GM21526 (cell line): Measurements from ENCODE around the gene IGFBP6.

Experiments used
- ATAC-seq: cut with Tn5 transposase; IDR thresholded peaks from one replicate; pipeline ENCODE4 v1.9.1; 2021; ENCODE audit warnings: moderate library complexity; ENCODE audit not compliant: unreplicated experiment, low FRiP score

The IGFBP6 gene

DNA sequence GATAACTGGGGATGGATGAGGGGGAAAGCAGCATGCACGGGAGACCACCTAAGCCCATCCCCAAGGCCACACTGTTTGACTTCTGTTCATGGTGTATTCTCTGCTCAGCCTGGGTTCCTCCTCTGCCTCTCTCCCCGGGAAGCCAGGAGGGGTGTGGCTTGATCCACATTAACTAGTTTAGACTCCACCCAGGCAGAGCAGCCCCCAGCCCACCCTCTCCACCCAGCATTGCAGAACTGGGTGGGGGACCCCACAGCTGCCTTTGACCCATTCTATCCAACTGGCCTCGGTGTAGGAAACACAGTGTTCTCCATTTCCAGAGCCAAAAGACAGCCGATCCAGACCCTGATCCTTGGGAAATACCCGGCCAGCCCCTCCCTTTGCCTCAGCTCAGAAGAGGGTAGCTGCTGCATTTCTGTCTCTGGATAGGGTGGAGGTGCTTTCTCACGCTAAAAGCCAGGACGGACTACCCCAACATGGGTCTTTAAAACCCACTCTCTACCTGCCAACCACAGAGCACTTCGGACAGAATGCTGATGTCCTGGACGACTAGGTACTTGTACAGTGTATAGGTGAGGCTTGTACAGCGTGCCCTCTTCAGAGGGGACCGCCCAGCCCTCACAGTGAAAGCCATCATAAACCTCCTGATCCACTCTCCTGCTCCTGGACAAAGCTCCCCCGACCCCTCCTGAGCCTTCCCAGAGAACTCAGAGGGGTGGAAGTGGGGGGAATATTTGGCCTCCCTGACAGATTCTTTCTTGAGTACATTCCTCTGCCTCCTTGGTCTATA, 27.7 kb upstream of the IGFBP6 start:
- no peak for ATAC-seq

DNA sequence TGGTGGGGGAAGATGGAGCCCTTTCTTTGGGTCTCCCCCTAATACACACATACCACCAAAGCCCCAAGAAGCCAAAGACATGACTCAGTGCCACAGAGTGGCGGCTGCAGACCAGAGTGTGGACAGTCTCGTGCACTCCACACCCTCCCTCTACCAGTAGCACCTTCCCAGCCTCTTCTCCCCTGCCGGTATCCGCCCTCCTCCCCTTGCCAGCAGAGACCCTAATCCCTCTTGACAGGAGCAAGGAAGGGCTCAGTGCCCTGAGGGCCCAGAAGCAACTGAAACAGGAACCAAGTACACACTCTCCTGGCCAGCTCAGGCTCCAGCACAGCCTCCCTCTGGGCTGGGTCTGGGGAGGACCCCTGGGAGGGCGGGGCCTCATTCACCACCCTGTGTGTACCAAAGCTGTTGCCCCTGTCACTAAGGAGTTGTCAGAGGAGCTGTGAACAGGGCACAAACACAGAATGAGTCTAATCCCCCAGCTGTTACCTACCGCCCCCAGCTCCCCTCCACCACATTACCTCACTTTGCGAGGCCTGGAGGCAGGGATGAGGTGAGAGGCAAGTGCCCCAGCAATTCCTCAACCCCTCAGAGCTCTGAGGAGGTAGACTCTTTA, 26.5 kb upstream of the IGFBP6 start:
- ATAC-seq = no peak

DNA sequence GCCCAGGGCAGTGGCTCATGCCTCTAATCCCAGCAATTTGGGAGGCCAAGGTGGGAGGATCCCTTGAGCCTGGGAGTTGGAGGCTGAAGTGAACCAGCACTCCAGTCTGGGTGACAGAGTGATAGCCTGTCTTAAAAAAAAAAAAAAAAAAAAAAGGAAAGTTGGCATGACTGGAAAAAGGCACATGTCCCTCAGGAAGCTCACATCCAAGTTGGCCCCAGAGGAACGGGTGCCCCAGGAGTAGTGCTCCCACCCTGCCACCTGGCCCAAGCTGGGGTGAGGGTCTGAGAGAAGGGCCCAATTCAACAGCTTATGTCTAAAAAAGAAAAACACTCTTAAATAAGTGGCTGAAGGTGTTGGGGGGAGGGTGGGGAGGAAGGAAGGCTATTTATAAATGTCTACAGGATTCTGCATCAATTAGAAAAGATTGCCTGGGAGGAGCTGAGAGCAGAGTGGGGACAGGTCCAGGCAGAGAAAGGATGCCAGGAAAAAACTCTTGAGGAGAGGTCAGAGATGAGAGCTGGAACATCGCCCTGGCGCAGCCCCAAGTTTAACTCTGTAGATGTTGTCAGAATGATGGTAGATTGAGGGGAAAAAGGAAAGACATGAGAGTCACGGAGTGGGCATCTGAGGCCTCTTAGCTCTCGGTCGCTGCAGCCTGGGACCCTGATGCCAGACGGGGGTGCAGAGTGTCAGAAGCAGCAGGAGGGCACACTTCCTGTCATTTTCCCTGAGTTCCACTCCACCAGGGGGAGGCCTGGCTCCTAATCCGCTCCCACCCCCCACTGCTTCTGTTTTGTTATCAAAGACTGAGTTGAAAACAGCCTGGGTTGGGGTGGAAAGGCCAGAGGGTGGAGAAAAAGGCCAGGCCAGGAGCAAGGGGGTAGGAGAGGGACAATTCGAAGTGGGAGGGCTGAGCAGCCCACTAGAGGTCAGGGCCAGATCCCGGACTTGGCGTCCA, 25.6 kb upstream of the IGFBP6 start:
- no peak for ATAC-seq

DNA sequence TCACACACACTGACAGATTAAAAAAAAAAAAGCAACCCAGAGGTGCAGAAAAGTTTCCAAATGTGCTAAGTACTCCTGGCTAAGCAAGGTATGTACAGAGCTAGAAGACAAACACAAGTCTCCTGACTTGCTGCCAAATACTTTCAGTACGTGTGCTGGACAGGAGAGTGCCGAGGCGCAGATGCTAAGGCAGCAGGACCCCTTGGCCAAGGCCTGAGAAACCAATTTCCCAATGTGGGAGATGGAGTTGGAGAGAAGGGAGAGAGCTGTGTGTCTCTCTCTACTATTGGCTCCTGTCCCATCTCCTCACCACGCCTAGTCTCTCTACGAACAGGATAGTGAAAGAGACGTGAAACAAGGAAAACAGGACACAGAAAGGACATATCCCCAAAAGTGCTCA, 23.6 kb upstream of the IGFBP6 start:
- no peak for ATAC-seq

DNA sequence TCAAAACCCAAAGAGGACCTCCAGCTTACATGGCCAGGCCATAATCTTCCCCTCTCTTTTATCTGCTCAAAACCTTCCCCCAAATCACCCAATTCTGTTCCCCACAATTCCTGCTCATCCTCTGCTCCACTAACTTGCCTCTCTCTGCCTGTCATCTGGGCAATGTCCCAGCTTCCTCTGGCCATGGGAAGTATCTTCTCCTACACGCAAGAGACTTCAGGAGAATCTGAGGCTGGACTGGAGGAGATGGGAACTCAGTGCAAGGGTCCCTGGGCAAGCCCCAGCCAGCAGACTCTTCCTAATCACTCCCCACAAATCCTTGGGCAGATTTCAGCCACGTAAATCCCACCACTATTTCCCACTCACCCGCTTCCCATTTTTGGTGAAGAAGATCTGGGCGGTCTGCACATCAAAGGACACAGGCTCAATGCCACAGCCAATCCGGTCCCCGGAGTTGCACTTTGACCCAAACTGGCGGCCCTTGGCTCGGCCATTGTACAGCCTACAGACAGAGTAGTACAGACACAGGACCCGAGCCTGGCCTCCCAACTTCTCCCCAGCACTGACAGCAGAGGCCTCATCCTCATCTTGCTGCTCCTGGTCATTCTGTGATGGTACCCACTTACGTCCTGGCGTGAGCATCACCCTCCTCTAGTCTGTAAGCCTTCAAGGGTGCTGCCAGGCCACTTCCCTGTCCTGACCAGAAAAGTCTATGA, 23.0 kb upstream of the IGFBP6 start:
- no peak for ATAC-seq

DNA sequence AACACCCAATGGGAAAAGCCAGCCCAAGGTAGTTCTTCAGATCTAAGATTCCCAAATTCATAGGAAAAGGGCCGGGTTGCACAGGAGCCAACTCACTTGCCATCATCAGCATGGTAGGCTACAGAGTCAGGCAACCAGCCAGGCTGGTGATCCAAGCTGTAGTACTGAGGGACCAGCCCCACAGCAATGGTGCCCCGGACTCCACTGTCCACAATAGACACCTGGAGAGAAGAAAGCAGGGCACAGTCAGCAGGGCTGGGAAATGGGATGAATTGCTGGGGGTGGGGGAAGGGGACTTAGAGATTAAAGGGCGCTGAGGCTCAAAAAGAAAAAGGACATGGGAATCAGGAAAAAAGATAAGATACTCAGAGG, 22.5 kb upstream of the IGFBP6 start:
- ATAC-seq = no peak

DNA sequence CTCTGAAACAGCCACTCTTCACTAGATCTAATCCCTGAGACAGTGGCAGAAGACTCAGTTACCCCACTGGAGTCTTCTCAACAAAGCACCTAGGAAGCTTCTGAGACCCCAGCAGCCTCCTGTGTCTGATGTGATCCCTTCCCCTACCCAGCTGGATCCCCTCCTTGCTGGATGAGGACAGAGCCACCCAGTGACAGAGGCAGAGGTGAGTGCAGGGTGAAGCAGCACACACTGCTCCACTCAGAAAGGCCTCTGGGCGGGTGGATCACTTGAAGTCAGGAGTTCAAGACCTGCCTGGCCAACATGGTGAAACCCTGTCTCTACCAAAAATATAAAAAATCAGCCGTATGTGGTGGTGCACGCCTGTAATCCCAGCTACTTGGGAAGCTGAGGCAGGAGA, 21.0 kb upstream of the IGFBP6 start:
- no peak for ATAC-seq

DNA sequence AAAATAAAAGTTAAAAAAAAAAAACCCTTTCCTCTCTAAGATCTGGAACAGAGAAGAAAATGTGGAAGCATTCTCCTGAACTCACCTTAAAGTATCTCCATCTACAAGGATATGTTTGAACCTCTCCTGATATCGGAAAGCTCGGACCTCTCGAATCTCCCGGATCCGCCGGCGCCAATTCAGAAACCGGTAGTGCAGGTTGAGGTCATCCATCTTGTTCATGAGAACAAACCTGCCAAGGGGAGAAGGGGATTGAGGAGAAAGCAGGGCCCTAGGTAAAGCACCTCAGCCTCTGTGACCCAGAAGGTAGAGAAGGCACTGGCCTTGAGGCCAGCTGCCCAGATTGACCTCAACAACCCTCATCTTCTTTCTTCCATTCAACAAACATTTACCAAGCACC, 20.4 kb upstream of the IGFBP6 start:
- ATAC-seq = no peak

DNA sequence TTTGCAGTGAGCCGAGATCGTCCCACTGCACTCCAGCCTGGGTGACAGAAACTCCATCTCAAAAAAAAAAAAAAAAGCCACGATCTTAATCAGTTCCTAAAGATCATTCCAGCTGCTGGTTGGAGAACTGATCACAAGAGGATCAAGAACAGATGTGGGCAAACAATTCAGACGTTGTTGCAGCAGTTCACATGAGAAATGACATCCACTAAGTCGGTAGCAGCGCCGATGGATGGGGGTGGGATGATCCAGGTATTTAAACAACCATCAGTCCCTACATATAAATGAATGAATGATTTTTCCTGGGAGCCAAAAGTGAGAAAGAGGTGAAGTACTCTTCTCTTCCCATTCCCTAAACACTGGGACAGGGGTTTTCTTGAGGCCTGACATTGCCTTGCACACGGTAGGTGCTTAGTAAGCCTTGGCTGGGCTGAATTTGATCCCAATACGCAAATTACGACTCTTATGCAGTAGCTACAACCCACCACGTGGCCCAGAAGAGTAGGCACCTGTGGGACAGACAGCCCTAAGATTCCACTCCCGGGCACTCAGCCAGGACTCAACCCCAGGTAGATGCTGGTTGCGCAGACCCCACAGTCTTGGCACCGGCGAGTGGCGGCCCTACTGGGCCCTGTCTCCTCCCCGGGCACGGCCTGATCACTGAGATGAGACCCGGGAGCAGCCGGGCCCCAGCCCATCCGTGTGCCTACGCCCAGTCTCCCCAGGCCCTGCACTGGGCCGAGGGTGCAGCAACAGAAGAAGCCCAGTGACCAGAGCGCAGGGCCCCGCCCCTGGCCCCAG, 18.8 kb upstream of the IGFBP6 start:
- peak; percentile 25 for ATAC-seq

DNA sequence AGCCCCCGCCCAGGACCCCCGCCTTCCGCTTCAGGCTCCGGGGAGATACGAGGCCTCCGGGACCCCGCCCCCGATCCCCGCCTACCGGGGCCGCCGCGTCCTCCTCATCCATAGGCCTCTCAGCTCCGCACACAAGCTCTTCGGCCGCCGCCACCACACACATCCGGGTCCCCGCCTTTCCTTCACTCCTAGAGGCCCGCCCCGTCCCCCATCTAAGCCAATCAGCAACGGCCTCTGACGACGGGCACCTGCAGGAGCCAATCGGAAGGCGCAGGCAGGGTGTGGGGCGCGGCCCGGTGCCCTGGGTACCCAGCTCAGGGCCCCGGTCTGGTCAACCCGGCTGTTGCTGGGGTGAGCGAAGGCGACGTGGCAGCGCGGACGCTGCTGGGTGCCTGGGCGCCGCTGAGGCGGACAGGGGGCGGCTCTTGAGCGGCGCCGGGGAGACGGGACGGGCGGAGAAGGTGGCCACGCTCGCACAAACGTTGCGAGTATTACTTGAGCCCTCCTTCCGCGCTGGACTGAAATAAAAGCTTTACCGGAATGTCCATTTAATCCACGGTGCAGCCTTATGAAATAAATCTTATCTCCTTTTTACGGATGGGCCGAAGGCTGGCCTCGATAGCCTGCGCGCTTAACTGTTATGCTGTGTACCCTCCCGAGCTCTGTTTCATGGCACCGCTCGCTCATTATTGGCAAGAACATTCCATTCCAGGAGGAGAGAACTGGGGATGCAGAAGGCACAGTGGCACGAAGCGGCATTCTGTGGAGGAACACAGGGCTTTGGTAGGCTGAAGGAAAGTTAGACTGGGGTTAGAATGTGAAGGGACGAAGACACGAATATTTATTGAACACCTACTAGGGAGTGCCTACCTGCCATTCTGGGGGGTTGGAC, 18.0 kb upstream of the IGFBP6 start, which contains the start of gene SPRYD3:
SPRYD3 (minus strand) TSS at position 165 of the 892 bp plus-strand sequence; CDS start at position 108, 57 bp downstream.
- ATAC-seq = peak; percentile 98

DNA sequence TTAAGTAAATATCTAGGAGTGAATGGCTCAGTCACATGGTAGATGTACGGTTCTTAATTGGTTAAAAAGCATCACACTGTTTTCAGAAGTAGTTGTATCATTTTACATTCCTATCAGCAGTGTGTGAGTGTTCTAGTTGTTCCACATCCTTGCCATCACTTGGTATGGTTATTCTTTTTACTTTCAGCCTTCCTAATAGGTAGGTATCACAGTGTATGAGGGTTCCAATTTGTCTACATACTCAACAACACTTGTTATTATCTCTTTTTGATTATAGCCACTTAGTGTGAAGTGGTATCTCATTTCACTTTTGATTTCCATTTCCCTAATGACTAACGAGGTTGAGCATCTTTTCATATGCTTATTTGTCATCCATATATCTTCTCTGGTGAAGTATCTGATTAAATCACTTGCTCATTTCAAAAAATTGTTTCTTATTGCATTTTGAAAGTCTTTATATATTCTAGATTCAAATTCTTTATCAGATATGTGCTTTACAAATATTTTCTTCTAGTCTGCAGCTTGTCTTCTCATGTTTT, 14.8 kb upstream of the IGFBP6 start:
- no peak for ATAC-seq

DNA sequence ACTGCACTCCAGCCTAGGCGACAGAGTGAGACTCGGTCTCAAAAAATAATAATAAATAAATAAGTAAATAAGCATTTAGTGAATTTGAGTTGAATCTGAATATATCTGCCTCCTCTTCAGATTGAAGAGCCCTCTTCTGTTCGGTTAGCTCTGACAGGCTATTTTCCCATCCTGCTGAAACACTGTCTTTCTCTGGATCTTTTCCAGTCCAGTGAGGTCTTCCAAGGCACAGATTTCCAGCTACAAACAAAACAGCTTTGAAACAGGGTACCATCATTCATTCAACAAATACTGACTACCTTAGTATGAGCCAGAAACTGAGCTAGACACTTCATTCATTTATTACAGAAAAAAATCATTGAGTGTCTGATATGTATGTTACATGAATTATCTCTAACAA, 11.1 kb upstream of the IGFBP6 start:
- no peak for ATAC-seq

DNA sequence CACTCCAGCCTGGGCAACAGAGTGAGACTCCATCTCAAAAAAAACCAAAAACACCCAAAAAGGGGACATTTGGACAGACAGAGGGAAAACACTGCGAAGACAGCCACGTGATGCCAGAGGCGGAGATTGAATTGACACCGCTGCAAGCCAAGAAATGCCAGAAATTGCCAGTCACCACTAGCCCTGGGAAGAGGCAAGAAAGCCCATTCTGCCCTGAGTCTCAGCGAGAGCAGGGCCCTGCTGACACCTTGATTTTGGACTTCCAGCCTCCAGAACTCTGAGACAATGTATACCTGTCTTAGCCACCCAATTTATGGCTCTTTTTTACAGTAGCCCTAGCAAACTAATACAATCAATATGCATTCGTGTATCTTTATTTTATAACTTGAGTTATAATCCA, 7.4 kb upstream of the IGFBP6 start:
- ATAC-seq = no peak

DNA sequence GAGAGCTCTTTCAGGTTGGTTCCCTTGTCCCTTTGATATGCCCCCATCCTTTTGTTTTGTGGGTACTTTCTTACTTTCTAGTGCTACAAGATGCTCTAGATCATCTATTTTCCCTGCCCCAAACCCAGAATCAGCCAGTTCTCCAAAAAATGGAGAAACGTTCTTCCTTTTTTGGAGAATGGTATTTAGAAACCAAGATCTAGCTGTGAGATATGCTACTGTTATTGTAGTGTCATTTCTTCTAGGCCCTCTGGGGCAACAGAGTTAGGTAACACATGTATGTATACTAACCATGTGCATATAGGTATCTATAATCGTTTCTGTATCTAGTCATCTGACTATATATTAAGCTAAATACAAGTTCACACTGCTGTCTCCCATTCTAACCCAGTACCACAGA, 6.9 kb upstream of the IGFBP6 start:
- ATAC-seq = no peak

DNA sequence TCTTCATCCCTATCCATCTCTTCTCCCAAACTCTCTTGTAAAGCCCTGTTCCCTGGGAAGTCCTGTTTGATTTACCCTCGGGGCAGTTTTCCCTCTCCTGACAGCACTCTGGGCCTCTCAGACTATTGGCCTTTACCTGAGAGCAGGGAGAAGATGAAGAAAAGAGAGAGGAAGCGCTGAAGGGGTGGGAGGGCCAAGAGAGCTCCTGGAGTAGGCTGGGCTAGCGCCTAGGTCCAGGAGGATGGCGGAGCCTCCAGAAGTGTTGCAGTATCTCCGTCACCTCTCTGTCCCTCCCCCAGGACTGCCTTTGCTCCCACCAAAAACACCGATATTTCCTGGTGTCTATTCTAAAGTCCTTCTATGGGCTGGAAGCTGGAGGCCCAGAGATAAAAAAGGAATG, 5.7 kb upstream of the IGFBP6 start:
- no peak for ATAC-seq

DNA sequence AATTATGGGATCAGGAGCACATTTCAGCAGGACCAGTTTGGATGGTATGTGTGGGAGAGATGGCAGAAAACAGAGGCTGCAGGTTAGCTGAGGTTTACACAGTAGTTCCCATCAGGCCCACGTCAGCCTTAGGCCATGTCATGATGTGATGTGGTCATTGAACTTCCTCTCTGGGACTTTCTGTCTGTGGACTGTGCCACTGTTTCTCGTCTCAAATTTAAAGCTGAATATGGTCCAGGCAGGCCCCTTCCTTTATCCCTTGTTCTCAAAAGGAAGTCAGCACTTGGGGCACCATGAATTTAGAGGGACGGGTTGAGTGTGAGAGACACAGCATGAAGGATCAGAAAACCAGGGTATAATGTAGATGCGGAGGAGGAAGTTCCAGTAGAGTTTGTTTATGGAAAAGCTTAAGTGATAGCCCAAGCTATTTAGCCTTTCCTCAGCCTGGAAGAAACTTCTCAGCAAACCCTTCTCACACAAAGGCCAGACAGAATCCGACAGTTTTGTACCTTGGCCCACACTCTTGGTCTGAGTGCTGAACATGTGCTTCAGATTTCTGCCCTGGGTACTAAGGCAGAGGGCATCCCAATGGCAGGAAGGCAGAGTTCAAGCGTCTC, 3.6 kb upstream of the IGFBP6 start:
- no peak for ATAC-seq

DNA sequence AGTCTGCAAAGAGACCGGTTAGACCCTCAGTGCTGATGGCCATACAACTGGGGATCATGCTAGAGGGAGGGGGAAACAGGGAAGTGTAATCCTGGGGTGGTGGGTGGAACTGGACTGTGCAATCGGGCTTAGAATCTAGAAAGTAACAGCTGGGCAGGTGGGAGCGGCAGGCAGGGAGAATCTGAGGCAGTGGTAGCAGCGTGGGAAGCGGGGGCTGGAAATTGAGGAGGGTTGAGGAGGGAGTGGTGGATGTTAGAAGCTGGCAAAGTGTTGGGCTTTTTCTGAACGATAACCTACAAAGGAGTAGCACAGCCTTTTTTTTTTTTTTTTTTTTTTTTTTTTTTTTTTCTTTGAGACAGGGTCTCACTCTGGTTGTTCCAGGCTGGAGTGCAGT, 3.1 kb upstream of the IGFBP6 start:
- ATAC-seq = no peak
